NK-92 (cell line): ENCODE results near the gene ZSWIM7.

ENCODE experiments used
- DNase-seq: peaks from one replicate; lab custom pipeline; 2025; ENCODE audit not compliant: unreplicated experiment; lab: John Stamatoyannopoulos, UW

The ZSWIM7 gene

GRCh38 chr17:15935891-15936290 is 63.6 kb downstream of the ZSWIM7 start:
- no peak for DNase-seq

DNA sequence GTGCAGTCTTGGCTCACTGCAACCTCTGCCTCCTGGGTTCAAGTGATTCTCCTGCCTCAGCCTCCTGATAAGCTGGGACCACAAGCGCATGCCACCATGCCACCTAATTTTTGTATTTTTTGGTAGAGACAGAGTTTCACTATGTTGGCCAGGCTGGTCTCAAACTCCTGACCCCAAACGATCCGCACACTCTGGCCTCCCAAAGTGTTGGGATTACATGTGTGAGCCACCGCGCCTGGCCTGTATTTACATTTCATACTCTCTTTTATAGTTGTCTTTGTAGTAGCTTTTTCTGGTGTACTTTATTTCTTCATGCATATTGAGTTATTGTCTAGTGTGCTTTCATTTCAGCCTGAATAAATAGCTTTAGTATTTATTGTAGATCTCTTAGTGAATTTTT is 64.6 kb downstream of the ZSWIM7 start:
- no peak for DNase-seq

DNA sequence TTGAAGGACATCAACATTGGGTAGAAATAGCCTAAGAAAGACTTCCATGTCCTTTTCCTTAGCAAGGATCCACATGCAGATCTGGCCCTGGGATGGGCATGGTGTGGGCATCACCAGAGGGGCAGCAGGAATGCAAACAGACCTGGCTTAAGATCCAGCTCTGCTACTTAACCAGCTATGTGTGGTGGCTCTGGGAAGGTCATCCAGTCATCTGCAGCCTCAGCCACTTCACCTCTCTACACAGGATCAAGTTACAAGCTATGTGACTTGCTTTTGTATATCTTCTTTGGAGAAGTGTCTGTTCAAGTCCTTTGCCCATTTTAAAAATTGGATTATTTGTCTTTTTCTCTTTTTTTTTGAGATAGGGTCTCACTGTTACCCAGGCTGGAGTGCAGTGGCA is 68.1 kb downstream of the ZSWIM7 start:
- no peak for DNase-seq

- DNase-seq: no peak
These were observed 69.1 kb downstream of the ZSWIM7 start for GRCh38 chr17:15930426-15930825.

- no peak for DNase-seq
These were observed 69.6 kb downstream of the ZSWIM7 start for GRCh38 chr17:15929941-15930340.

- no peak for DNase-seq
These were observed 71.2 kb downstream of the ZSWIM7 start for GRCh38 chr17:15928286-15928785.
